ENCODE results near the gene GUF1. TPM values are rescaled to one million over a fixed set of nuclear protein-coding genes. Genes with fewer than 3 reads are reported as not detected.
"Not testable (repeated sequence)": the region's sequence is repeated elsewhere in the genome, so short reads cannot be mapped to it uniquely, and the experiment has no call there.

The GUF1 gene
- total RNA-seq, 4 donors from 2014 or later = 11.4 to 15.7 (median 14.5) TPM

DNA sequence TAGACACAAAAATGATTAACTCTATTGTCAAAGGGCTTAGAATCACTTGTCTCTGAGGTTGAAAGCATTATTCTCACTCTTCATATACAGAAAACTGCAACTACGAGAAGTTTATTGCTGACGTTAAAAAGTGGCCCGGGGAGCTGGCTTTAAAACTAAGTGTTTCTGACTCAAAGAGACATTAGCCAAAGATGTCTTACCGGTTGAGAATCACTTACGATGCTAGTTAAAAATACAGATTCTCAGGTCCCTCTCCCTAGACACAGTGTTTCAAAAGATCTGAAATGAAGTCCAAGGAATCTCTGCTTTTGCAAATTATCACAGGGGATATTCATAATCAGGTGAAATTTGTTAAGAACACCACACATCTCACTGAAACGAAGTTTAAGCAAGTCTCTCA lies 46.9 kb downstream of the GUF1 start:
- DNase-seq (ENCODE audit: extremely low spot score) = no peak
- intact Hi-C loops (cut with DNase I) = no loop called here
- no peak for TF ChIP-seq POLR2A (IDR thresholded peaks at IDR 0.05; ENCODE audit: low read depth)
- 27% methylated on average over 6 of the region's 6 CpGs for whole genome bisulfite sequencing
- peak overlapping the region; percentile 73 to 85 (median 84) for H3K4me3 ChIP-seq
- H3K27ac ChIP-seq (replicated peaks in 1 of 4) = peak overlapping the region; percentile 84 to 91 (median 86)
- H3K9me3 ChIP-seq = no peaks in the 10 kb centered on the region
- H3K4me1 ChIP-seq = peaks cover 11 to 41% (median 35%) of the 10 kb centered on the region in 4 donors
- no peaks in the 10 kb centered on the region for H3K36me3 ChIP-seq
- H3K27me3 ChIP-seq = no peaks in the 10 kb centered on the region

DNA sequence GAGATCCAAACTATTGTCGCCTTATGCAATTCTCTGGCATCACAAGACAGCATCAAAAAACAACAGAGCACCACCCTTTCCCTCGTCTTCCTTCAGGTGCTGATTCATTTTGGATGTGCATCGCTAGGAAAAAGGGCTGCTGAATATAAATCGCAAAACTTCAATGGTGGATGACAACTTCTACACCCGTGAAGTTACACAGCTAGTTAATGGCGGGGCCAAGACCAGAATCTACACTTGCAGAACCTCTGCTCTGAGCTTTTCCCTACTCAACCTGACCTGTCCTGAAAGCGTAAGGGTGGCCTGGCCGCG lies 47.5 kb downstream of the GUF1 start:
- no peak for DNase-seq (ENCODE audit: extremely low spot score)
- H3K9me3 ChIP-seq = no peaks in the 10 kb centered on the region
- 6% methylated on average over 9 of the region's 9 CpGs for WGBS
- TF ChIP-seq POLR2A (IDR thresholded peaks at IDR 0.05; ENCODE audit: low read depth) (no peak), POLR2AphosphoS5 (IDR thresholded peaks at IDR 0.05) (no peak), EP300 (IDR thresholded peaks at IDR 0.05) (no peak)
- TF ChIP-seq, protein P1, sequence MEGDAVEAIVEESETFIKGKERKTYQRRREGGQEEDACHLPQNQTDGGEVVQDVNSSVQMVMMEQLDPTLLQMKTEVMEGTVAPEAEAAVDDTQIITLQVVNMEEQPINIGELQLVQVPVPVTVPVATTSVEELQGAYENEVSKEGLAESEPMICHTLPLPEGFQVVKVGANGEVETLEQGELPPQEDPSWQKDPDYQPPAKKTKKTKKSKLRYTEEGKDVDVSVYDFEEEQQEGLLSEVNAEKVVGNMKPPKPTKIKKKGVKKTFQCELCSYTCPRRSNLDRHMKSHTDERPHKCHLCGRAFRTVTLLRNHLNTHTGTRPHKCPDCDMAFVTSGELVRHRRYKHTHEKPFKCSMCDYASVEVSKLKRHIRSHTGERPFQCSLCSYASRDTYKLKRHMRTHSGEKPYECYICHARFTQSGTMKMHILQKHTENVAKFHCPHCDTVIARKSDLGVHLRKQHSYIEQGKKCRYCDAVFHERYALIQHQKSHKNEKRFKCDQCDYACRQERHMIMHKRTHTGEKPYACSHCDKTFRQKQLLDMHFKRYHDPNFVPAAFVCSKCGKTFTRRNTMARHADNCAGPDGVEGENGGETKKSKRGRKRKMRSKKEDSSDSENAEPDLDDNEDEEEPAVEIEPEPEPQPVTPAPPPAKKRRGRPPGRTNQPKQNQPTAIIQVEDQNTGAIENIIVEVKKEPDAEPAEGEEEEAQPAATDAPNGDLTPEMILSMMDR (IDR thresholded peaks at IDR 0.05) = no peak
- peak overlapping the region; percentile 84 to 91 (median 86) for H3K27ac ChIP-seq (replicated peaks in 1 of 4)
- intact Hi-C loops (cut with DNase I) = no loop called here
- no peaks in the 10 kb centered on the region for H3K27me3 ChIP-seq
- H3K4me3 ChIP-seq = peak overlapping the region; percentile 73 to 85 (median 84)
- H3K36me3 ChIP-seq = no peaks in the 10 kb centered on the region
- peaks cover 8 to 38% (median 33%) of the 10 kb centered on the region in 4 donors for H3K4me1 ChIP-seq

DNA sequence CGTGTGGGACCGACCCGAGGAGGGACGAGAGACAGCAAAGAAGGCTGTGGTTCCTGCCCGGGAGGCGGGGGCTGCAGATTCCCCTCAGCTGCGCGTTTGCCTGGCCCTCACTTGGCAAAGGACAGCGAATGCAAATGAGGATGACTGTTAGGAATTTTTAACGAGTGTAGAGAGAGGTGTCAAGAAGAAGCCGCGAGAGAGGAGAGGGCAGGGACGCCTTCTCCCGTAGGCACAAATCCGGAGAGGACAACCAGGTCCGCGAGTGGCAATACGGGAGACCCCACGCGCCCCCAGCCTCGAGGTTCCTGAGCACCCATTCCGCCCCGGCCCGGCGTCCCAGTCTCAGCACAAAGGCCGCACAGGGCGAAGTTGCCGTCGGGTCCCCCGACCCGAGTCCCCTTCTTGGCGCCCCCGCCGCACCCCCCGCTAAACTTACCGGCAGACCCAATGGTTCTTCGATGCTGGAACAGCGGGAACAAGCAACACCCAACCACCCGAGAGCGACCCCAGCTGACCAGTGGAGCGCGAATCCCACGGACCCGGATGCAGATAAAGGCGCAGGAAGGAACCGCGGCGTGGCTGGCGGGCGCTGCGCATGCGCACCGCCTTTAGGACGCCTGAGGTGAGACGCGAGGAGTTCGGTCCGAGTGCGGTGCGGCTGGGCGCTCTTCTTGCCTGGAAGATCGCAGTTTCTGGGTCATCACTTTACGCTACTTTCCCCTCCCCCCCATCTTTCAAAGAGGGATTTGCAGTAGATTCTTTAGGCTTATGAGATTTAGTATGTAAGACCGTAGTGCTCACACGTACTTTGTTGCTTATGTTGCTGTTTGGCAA lies 48.0 kb downstream of the GUF1 start, which contains the start of gene GNPDA2:
Gene GNPDA2 (minus strand): TSS at position 519 of the 834 bp plus-strand sequence. CDS start 4,349 bp downstream, outside the sequence.
- TF ChIP-seq, protein P1 (IDR thresholded peaks at IDR 0.05) = peak in 1 of 3 experiments; percentile 21
- peak; percentile 84 to 89 for TF ChIP-seq POLR2AphosphoS5 (IDR thresholded peaks at IDR 0.05)
- no peak for TF ChIP-seq EP300 (IDR thresholded peaks at IDR 0.05)
- Histone ChIP-seq H3K4me3 (peak within 1 kb of the TSS; percentile 73 to 85 (median 84)), H3K27ac (replicated peaks in 1 of 4) (peak within 1 kb of the TSS; percentile 84 to 91 (median 86)), H3K27me3 (no peaks in the 10 kb centered on the region), H3K4me1 (peaks cover 8 to 36% (median 28%) of the 10 kb centered on the region in 4 donors), H3K9me3 (no peaks in the 10 kb centered on the region), H3K36me3 (no peaks in the 10 kb centered on the region)
- WGBS = 1% methylated on average over 54 of the region's 65 CpGs
- peak; percentile 96 for DNase-seq (ENCODE audit: extremely low spot score)
- intact Hi-C loops (cut with DNase I) = no loop called here

DNA sequence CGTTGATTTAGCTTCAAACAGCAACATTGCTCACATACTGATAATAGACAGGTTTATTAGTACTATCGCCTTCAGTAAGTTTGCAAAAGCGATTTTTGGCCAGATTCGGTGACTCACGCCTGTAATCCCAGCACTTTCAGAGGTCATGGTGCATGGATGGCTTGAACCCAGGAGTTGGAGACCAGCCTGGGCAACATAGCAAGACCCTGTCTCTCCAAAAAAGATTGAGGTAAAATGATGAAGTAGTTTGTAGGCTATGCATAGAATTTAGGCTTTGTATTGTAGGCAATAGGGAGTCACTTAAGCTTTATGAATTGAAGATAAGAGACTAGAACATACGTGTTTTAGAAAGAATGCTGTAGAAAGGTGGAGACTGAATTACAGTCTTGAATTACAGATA lies 49.3 kb downstream of the GUF1 start:
- DNase-seq (ENCODE audit: extremely low spot score) = no peak
- 95% methylated on average over 6 of the region's 6 CpGs for WGBS
- Histone ChIP-seq H3K27me3 (no peaks in the 10 kb centered on the region), H3K9me3 (no peaks in the 10 kb centered on the region), H3K4me1 (peaks cover 8 to 35% (median 27%) of the 10 kb centered on the region in 4 donors), H3K27ac (replicated peaks in 1 of 4) (no peak overlapping the region), H3K36me3 (no peaks in the 10 kb centered on the region), H3K4me3 (peak overlapping the region in 1 of 4 donors; percentile 73)
- TF ChIP-seq POLR2AphosphoS5 (IDR thresholded peaks at IDR 0.05) (no peak), POLR2A (IDR thresholded peaks at IDR 0.05; ENCODE audit: low read depth) (no peak), EP300 (IDR thresholded peaks at IDR 0.05) (no peak)
- TF ChIP-seq, protein P1 (IDR thresholded peaks at IDR 0.05) = no peak
- intact Hi-C loops (cut with DNase I) = no loop called here

DNA sequence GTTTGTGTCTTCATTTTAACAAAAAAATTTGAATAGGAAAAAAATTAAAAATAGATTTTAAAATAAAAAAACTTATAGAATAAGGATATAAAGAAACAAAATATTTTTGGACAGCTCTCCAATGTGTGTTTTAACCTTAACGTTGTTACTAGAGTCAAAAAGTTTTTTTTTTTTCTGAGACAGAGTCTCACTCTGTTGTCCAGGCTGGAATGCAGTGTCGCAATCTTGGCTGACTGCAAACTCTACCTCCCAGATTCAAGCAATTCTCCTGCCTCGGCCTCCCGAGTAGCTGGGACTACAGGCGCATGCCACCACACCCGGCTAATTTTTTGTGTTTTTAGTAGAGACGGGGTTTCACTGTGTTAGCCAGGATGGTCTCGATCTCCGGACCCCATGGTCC lies 50.5 kb downstream of the GUF1 start:
- DNase-seq (ENCODE audit: extremely low spot score); H3K9me3 ChIP-seq; H3K36me3 ChIP-seq; H3K4me3 ChIP-seq; H3K27me3 ChIP-seq; H3K27ac ChIP-seq (replicated peaks in 1 of 4); intact Hi-C loops (cut with DNase I): not testable (repeated sequence)
- H3K4me1 ChIP-seq = peaks cover 8 to 26% (median 22%) of the 10 kb centered on the region in 4 donors
- 94% methylated on average over 9 of the region's 9 CpGs for WGBS

All from esophagus muscularis mucosa (tissue), 4 donors.